Activated B cell treated with CpG ODN at 0.5 μM for 24 hours (primary cell): ENCODE results near the gene RPRD2. TPM values are rescaled to one million over a fixed set of nuclear protein-coding genes. Genes with fewer than 3 reads are reported as not detected.

Experiments
- ATAC-seq: fragments of 200-7000 bp; cut with Tn5 transposase; one replicate; pipeline ENCODE4 v1.10.0; 2021; ENCODE audit warnings: low read depth, mild to moderate bottlenecking, moderate library complexity
- CTCF ChIA-PET: fragments of 350-600 bp; sonication (Branson Sonifier 250); formaldehyde crosslinking; loops from one replicate; lab custom pipeline; 2021; ENCODE audit warnings: antibody characterized with exemption; lab: Charles Lee
- POLR2A ChIA-PET: fragments of 350-600 bp; sonication (Branson Sonifier 250); formaldehyde crosslinking; loops from one replicate; lab custom pipeline; 2021; ENCODE audit warnings: antibody characterized with exemption; lab: Charles Lee
- DNase-seq: peaks from one replicate; pipeline ENCODE4 v3.0.0; 2022
- H3K27ac Mint-ChIP-seq: one replicate; pipeline ENCODE4 v1.8.0; 2020; ENCODE audit warnings: mixed read lengths
- H3K27me3 Mint-ChIP-seq: one replicate; pipeline ENCODE4 v1.8.0; 2021; ENCODE audit warnings: mixed read lengths
- H3K36me3 Mint-ChIP-seq: one replicate; pipeline ENCODE4 v1.8.0; 2021; ENCODE audit warnings: low read depth, mixed read lengths
- H3K4me1 Mint-ChIP-seq: one replicate; pipeline ENCODE4 v1.8.0; 2021; ENCODE audit warnings: mixed read lengths
- H3K4me3 Mint-ChIP-seq: one replicate; pipeline ENCODE4 v1.8.0; 2020; ENCODE audit warnings: mild to moderate bottlenecking, mixed read lengths
- H3K9me3 Mint-ChIP-seq: one replicate; pipeline ENCODE4 v1.8.0; 2020; ENCODE audit warnings: mixed read lengths
- intact Hi-C: fragments of 100-400 bp; cut with micrococcal nuclease; formaldehyde crosslinking; loops from one replicate; pipeline ENCODE4 v1.15.1; 2024
- total RNA-seq: library from RNA; stranded (reverse); gene quantifications from 2 replicates; pipeline ENCODE4 v1.2.3, GENCODE V29; 2022
- TF ChIP-seq, protein P1 (sequence below): fragments of 200-600 bp; IDR thresholded peaks from one replicate; pipeline ENCODE4 v1.8.0; 2022; ENCODE audit warnings: antibody characterized with exemption, mild to moderate bottlenecking

The RPRD2 gene
- total RNA-seq, 1 donor from 2014 or later = 28.6 TPM

DNA sequence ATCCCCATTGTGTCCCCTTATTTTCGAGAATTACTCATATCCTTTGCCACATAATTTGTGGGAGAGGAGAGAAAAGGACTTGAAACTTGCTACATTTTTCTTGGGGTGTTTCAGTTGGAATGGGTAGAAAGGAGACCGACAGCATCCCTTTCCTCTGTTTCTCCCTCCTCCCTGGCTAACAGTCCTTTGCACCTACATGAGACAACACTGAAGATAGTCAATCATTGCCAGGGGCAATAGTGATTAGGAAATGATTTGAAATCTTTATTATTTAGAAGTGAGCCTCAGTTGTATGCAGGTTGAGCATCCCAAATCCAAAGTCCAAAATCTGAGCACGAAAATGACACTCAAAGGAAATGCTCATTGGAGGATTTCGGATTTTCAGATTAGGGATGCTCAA, 115.4 kb downstream of the RPRD2 start:
- Mint-ChIP-seq H3K9me3 (no peaks in the 10 kb centered on the region), H3K4me3 (no peak overlapping the region), H3K27ac (no peak overlapping the region), H3K4me1 (no peaks in the 10 kb centered on the region), H3K36me3 (no peaks in the 10 kb centered on the region), H3K27me3 (no peaks in the 10 kb centered on the region)
- TF ChIP-seq, protein P1, sequence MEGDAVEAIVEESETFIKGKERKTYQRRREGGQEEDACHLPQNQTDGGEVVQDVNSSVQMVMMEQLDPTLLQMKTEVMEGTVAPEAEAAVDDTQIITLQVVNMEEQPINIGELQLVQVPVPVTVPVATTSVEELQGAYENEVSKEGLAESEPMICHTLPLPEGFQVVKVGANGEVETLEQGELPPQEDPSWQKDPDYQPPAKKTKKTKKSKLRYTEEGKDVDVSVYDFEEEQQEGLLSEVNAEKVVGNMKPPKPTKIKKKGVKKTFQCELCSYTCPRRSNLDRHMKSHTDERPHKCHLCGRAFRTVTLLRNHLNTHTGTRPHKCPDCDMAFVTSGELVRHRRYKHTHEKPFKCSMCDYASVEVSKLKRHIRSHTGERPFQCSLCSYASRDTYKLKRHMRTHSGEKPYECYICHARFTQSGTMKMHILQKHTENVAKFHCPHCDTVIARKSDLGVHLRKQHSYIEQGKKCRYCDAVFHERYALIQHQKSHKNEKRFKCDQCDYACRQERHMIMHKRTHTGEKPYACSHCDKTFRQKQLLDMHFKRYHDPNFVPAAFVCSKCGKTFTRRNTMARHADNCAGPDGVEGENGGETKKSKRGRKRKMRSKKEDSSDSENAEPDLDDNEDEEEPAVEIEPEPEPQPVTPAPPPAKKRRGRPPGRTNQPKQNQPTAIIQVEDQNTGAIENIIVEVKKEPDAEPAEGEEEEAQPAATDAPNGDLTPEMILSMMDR = no peak
- DNase-seq = no peak
- CTCF ChIA-PET = no interaction called here
- POLR2A ChIA-PET = interaction anchor here (0.7 kb wide), 1 partner anchor 9 kb away, joined by 4 read pairs; no protein-coding TSS in a partner anchor
- ATAC-seq = no peak
- intact Hi-C loops = no loop called here

DNA sequence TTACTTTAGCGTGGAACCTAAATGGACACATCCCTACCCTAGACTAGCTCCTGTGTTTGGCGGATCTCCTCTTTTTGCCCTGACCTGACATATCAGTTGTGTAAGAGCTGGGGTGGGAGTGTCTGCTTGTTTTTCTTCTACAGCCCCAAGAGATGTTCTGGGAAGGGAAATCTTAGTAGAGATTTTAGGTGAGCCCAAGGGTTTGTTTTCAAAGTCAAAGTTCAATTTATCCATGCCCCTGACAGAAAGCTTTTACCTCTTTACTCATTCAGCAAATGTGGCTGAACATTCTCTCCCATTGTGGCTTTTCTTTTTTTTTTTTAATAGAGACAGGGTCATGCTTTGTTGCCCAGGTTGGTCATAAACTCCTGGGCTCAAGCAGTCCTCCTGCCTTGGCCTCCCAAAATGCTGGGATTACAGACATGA, 116.0 kb downstream of the RPRD2 start:
- Mint-ChIP-seq H3K4me1 (no peaks in the 10 kb centered on the region), H3K27ac (no peak overlapping the region), H3K9me3 (no peaks in the 10 kb centered on the region), H3K36me3 (no peaks in the 10 kb centered on the region), H3K4me3 (no peak overlapping the region), H3K27me3 (no peaks in the 10 kb centered on the region)
- ATAC-seq (no peak), DNase-seq (no peak)
- TF ChIP-seq, protein P1 = no peak
- intact Hi-C loops = no loop called here
- ChIA-PET POLR2A (interaction anchor here (0.5 to 0.7 kb wide), 2 partner anchors 10 to 243 kb away, joined by 3 to 4 read pairs; no protein-coding TSS in a partner anchor), CTCF (no interaction called here)

DNA sequence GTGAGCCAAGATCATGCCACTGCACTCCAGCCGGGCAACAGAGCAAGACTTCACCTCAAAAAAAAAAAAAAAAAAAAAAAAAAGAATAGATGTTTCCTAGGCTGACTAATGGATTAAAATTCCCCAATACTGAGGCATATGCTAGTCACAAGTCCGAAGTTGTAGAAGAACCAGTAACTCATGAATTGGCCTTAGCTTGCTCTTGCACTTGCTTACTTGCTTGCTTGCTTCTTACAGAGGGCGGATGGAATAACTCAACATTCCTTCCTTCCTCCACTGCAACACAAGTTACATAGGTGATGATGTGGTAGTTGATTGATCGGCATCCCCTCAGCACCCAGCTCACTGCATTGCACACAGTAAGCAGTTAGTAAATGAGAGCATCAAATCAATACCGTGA, 120.5 kb downstream of the RPRD2 start:
- CTCF ChIA-PET = interaction anchor here (0.6 kb wide), 1 partner anchor 512 kb away, joined by 3 read pairs; no protein-coding TSS in a partner anchor
- H3K36me3 Mint-ChIP-seq = peaks cover 18% of the 10 kb centered on the region
- no peak for ATAC-seq
- H3K27ac Mint-ChIP-seq = no peak overlapping the region
- H3K27me3 Mint-ChIP-seq = no peaks in the 10 kb centered on the region
- peaks cover 18% of the 10 kb centered on the region for H3K4me1 Mint-ChIP-seq
- no peak for DNase-seq
- no peaks in the 10 kb centered on the region for H3K9me3 Mint-ChIP-seq
- POLR2A ChIA-PET = no interaction called here
- TF ChIP-seq, protein P1 = no peak
- no peak overlapping the region for H3K4me3 Mint-ChIP-seq
- intact Hi-C loops = no loop called here

- H3K36me3 Mint-ChIP-seq = peaks cover 19% of the 10 kb centered on the region
- CTCF ChIA-PET = no interaction called here
- DNase-seq = no peak
- H3K27me3 Mint-ChIP-seq = no peaks in the 10 kb centered on the region
- H3K27ac Mint-ChIP-seq = no peak overlapping the region
- TF ChIP-seq, protein P1 = no peak
- H3K4me1 Mint-ChIP-seq = peaks cover 18% of the 10 kb centered on the region
- no peaks in the 10 kb centered on the region for H3K9me3 Mint-ChIP-seq
- POLR2A ChIA-PET = interaction anchor here (3.1 kb wide), 1 partner anchor 121 kb away, joined by 26 read pairs; the partner anchor contains the start of gene RPRD2
- H3K4me3 Mint-ChIP-seq = no peak overlapping the region
- no peak for ATAC-seq
- intact Hi-C loops = no loop called here
Observed at GRCh38 chr1:150484861-150485260, 120.9 kb downstream of the RPRD2 start.

- H3K4me1 Mint-ChIP-seq = peaks cover 18% of the 10 kb centered on the region
- H3K4me3 Mint-ChIP-seq = peak within 1 kb of the TSS; percentile 96
- intact Hi-C loops = loop anchor here (1.0 kb wide), 3 partner anchors 28 to 487 kb away; partner anchors contain the start of genes CERS2, FALEC and MRPS21
- H3K36me3 Mint-ChIP-seq = peaks cover 39% of the 10 kb centered on the region
- H3K27me3 Mint-ChIP-seq = no peaks in the 10 kb centered on the region
- TF ChIP-seq, protein P1 = no peak
- ATAC-seq (peak; percentile 100), DNase-seq (peak; percentile 78)
- H3K27ac Mint-ChIP-seq = peak within 1 kb of the TSS; percentile 98
- ChIA-PET POLR2A (interaction anchor here (0.5 to 3.4 kb wide), 21 partner anchors 8 to 451 kb away, joined by 3 to 41 read pairs (median 4); partner anchors contain the start of genes ENSA, FALEC, GOLPH3L and MCL1), CTCF (interaction anchor here (0.6 to 1.5 kb wide), 2 partner anchors 28 to 192 kb away, joined by 4 read pairs; partner anchors contain the start of gene FALEC)
- no peaks in the 10 kb centered on the region for H3K9me3 Mint-ChIP-seq
Observed at GRCh38 chr1:150486966-150487762, 123.2 kb downstream of the RPRD2 start, which contains the start of gene TARS2. TARS2 (plus strand) TSS chr1:150487419; CDS start chr1:150487451, 32 bp downstream.
